HG02588 (cell line): ENCODE data around the gene ANTXR1.
"Not testable (repeated sequence)": the region's sequence is repeated elsewhere in the genome, so short reads cannot be mapped to it uniquely, and the experiment has no call there.

Experiments used
- ATAC-seq: cut with Tn5 transposase; IDR thresholded peaks from one replicate; pipeline ENCODE4 v1.9.1; 2021; ENCODE audit warnings: mild to moderate bottlenecking, moderate library complexity; ENCODE audit not compliant: unreplicated experiment

ANTXR1 gene

DNA sequence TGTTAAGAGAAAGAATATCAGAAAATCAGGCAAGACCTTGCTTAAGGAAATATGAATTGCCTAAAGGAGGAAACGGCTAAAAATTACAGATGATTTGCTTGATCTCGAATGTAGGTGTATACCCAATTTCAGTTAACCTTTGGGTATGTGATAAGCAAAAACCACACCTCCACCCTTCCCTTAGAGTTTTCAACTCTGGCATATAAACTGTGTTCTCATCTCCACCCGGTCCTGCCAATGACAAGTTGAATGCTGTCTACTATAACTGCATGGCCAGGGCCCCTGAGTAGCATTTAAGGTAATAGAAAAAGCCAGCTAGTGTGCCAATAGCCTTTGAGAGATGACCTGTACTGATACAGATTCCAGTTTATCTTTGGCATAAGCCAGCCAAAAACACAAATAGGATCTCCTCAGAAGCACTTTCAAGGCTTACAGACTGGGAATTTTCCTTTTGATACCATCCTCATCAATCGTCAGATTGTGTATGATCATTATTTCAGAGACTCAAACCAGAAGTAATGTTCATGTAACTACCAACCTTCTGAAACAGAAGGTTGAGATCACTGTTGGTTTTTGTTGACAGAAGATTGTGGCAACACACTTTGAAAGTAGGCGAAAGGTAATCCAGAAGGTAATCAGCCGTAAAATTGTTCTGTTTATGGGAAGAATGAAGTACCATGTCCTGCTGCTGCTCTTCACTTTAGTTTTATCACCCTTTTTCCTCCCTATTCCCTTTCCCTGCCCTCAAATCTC lies 211.0 kb downstream of the ANTXR1 start:
- ATAC-seq = no peak

DNA sequence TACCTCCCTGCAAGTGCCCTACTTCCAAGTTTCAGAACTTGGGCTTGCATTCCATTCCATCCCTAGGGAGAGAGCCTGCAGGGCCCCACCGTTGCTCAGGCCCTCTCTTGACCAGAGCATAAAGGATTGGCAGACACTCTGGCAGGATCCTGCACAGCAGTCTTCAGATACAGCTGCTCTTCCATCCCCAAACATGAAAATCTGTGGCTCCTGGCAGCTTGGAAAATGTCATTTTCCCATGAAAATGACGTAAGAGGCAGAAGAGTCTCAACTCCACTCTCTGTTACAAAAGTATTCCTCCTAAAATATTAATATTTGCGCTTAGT lies 211.5 kb downstream of the ANTXR1 start:
- ATAC-seq = no peak

DNA sequence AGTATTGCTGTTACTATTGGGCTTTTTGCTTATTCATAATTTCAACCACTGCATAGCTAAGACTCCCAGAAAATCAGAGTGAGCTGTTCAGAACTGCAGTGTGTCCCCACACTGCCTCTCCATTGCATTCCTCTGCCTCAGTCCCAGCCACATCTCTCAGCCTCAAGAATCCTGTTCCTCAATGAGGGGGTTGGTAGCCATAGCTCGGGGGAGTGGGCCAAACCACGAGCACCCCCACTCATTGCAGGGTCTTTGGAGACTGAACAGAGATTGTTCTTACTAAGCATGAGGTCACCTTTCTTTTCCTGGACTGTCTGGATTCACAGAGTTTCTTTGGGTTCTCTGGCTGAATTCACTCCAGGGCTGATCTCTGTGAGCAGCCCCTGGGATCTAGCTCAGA lies 213.0 kb downstream of the ANTXR1 start:
- ATAC-seq = no peak

DNA sequence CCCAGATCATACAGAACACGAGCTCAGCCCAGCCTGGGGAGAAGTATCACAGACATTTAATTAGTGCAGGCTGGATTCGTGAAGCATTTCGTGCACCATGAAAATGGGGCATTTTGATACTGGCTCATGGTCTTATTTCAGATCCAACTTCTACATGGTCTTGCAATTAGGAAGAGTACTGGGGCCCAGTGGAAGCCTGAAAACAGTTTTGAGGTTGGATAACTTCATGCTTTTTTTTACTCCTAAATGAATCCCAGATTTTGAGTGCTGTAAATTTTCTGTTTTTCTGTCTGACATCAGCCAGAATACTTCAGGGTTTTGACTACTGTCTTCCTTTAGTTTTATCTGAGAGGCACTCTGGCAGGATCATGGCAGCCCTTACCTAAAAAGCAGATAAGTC lies 213.9 kb downstream of the ANTXR1 start:
- ATAC-seq = no peak

DNA sequence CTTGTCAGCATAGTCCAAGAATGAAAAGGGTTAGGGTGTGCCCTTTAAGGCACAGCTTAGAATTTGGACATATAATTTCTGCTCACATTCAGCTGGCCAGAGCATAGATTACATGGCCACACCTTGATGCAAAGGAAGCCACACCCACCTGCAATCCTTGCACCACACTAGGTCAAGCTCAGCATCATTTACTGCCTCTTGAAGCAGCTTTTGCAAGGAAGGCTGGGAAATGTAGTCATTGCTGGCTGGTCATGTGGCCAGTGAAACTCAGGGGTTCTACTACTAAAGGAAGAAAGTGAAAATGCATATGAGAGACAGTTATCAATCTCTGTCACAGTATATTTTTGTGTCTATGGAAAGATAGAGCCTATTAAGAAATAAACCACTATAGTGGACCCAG lies 214.7 kb downstream of the ANTXR1 start:
- ATAC-seq = no peak

DNA sequence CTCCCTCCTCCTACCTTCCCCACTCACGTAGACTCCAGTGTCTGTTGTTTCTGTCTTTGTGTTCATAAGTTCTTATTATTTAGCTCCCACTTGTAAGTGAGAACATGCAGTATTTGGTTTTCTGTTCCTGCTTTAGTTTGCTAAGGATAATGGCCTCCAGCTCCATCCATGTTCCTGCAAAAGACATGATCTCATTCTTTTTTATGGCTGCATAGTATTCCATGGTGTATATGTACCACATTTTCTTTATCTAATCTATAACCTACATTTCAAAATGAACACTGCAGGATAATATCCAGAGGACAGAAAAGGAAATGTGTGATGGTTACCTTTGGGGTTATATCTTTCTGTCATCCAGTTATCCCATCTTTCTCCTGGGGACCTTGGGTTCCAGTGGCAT lies 218.0 kb downstream of the ANTXR1 start:
- ATAC-seq = not testable (repeated sequence)

DNA sequence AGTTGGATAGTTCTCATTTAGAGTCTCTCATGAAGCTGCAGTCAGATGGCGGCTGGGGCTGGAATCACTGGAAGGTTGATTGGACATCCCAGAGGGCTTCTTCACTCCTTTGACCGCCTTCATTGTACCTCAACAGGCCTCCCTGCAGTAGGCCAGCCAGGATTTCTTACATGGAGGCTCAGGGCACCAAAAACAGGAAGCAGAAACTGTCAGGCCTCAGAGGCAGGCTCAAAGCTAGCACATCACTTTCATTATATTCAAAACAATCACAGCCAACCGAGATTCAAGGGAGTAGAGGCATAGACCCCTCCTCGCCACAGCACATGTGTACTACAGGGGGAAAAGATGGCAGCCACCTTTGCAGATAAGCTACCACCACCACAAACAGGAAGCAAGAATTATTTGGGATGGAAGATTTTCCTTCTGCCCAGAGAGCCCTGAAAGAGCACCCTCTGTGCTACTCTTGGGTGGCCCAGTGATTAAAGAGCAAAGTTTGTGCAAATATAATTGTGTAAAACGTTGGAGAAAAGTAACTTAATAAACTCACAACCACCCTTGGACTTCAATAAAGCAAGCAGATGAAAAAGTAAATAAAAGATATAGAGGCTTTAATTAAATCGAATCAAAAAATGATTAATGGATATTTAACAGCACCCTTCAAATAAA lies 218.8 kb downstream of the ANTXR1 start:
- no peak for ATAC-seq

DNA sequence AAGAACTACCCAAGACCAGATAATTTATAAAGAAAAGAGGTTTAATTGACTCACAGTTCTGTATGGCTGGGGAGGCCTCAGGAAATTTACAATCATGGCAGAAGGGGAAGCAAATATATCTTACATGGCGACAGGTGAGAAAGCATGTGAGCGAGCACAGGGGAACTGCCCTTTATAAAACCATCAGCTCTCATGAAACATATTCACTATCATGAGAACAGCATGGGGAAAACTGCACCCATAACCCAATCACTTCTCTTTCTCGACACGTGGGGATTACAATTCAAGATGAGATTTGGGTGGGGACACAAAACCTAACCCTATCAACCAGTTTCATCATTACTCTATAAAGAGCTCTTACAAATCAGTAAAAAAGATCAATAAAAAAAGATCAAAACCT lies 222.9 kb downstream of the ANTXR1 start:
- ATAC-seq = not testable (repeated sequence)

DNA sequence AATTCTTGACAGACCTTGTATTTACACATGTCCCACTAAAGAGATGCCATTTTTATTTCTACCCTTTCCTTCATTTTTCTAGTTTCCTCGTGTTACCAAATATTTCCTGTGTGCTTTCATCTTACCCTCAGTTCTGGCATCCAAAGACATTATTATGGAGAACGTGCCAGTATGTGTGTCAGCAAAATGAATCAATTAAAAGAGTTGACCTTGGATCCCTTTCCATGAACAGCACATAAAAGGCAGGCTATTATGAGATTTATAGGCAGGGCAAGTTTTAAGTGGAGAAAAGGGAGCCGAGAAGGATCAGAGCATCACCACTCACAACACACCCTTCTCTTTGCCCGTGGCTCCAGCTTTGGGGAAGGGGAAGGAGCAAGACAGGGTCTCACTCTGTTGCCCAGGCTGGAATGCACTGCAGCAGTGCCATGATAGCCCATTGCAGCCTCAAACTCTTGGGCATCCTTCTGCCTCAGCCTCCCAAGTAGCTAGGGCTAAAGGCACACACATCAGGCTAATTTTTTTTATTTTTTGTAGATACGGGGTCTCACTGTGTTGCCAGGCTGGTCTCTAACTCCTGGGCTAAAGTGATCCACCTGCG lies 224.2 kb downstream of the ANTXR1 start:
- ATAC-seq = no peak

DNA sequence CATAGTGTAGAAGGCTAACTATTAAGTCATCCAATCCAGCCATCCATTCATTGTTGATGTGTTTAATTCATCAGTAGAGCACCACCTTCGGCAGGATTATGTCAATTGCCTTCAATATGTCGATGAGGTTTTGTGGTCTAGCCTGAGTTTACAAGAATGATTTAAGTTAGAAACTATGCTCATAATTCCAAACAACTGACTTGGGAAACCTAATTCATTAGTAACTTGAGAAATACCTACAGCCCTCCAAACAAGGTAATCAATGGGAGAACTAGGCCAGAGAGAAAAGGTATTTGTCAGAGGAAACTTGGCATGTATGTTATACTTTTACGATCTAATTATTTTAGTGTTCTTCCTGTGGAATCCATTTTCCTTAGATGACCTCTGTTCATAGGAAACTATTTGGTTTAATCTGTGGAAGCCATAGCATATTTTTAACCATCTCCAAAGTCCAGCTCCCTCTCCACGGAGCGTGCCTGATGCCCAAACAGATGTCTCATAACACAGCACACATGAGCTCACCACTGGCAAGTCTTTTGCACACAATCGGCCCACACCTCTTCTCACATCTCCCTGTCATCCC lies 225.6 kb downstream of the ANTXR1 start:
- no peak for ATAC-seq

DNA sequence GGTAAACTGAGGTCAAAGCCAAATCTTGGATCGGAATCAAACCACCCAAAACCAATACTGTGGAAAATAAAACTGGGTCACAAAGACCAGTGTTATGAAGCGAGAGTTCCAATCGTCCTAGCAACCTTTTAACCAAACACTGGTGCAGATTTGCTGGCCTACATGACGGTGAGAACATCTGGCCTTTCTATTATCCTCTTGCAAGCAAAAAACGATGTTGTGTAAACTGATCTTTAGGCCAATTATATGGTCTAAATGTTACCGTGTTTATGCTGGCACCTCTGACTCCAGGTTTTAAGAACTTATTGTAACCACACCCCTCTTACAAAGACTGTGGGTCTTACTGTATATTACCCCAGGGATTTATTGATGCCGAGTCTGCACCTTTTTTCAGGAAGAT lies 228.1 kb downstream of the ANTXR1 start:
- ATAC-seq = no peak

DNA sequence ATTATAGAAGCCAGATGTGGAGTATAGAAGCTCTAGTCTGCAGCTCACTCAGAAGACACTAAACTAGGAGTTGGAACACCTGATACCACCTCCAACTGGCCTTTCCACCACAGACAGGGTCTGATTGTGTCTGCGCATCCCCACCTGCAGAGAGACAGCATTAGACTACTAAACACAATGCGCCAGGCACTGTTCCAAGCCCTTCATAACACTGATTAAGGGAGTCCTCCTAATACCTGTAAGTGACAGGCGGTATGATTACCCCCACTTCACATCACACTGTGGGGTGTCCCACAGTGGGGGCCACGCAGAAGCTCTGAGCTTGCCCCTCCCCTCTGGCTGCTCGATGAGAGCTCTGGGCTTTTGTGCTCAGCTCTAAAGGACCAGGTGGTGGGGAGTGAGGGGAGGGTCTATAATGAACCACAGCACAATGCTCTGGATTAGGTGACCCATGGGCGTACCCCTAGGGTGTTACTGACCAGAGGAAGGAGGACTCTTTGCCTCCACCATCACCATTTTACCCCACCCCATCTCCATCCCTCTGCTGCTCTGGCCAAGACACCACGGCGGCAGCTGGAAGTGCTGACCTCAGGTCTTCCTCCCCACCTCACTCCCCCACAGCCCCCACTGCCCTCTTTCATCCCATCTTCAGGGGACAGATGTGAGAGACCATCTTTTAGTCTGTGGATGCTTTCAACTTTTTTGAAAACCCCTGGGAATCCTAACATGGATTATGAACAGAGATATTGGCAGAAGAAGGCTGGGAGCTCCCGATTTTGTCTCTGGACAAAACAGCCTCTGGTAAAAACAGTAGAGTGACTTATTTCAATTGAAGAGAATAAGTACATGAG lies 228.9 kb downstream of the ANTXR1 start:
- no peak for ATAC-seq

DNA sequence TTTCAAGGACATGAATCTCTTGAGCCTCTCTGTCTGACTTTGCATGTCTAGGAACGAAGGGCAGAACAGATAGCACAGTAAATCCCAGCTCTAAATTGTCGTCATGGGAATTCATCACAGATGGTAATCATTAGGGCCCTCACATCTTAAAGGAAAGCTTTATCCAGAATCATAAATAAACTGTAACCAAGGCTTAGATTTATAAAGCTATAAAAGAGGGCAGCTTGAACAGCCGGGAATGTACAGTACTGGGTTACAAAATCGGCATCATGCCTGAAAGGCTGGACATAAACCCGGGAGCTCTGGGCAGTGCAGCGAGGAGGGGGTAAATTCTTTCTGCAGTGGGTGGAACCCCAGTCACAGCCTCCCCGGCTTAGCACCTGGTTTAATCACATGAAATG lies 229.7 kb downstream of the ANTXR1 start:
- no peak for ATAC-seq

DNA sequence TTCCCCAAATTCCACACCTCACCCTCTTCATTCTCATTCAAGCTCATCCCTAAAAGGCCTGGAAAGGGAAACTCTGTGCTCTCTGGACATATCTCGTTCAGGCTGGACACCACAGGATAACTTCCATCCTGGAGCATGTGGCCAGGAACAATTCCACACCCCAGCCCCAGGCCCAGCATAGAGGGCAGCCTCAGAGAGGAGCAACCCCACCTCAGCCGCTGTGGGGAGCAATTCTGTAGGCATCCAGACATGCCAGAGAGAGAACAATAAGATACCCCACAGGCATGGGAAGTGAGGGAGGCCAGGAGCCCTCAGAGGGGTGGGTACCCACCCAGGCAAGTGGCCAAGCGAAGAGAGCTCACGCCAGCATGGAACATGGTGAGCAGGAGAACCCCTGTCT lies 230.7 kb downstream of the ANTXR1 start:
- no peak for ATAC-seq

DNA sequence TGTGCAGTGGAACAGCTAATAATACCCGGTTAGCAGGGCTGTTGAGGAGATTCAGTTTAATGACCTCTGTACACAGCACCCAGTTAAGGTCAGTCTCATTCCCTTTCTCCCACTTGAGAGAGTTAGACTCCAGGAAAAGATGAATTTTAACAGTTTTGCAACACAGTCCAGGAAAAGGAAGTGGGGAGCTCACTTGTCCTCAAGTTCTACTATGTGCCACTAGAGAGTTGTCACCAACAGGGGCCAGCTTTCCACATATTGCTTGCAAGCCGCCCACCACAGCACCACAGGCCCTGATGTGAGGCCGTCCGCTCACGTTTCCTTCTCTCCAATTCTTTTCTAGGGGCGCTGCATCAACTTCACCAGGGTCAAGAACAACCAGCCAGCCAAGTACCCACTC lies 231.9 kb downstream of the ANTXR1 start:
- ATAC-seq = no peak

DNA sequence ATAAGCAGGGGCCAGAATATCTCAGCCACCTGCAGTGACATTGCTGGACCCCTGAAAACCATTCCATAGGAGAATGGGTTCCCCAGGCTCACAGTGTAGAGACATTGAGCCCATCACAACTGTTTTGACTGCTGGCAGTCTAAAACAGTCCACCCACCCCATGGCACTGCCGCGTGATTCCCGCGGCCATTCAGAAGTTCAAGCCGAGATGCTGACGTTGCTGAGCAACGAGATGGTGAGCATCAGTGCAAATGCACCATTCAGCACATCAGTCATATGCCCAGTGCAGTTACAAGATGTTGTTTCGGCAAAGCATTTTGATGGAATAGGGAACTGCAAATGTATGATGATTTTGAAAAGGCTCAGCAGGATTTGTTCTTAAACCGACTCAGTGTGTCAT lies 234.6 kb downstream of the ANTXR1 start:
- no peak for ATAC-seq

DNA sequence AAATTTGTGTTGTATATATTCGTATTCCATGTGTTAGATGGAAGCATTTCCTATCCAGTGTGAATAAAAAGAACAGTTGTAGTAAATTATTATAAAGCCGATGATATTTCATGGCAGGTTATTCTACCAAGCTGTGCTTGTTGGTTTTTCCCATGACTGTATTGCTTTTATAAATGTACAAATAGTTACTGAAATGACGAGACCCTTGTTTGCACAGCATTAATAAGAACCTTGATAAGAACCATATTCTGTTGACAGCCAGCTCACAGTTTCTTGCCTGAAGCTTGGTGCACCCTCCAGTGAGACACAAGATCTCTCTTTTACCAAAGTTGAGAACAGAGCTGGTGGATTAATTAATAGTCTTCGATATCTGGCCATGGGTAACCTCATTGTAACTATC lies 235.3 kb downstream of the ANTXR1 start:
- ATAC-seq = no peak

DNA sequence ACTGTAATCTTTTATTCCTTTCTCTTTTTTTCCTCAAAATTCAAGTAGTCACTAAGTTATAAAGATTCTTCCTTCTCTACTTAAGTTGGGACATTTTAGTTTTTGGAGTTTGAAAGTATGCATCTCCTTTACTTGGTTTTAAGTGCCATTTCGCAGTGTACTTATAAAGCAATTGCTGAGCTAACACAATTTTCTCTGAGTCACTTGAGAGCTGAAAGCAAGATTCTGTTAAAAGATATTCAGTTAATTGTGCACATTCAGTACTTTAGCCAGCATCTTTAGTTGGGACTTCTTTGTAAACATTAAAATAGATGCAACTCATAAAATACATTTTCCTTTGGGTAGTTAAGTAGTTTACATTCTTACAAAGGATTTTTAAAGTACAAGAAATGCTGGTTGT lies 238.0 kb downstream of the ANTXR1 start:
- ATAC-seq = no peak

DNA sequence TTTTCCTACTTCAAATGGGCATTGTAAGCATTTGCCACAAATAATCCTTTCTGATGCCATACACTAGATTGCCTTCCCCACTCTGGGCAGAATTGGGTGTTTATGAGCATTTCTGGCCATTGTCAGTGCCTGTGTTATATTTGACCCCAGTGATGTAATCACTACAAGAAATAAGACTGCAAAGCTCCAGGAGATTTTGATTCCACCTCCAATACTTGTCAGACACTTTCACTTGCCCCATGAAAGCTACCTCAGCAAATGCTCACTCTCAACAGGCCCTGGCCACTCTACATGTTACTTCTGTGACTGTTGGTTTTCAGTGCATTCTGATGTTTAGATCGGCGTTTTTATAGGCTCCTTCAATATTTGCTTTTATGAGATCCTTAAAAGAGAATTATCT lies 239.0 kb downstream of the ANTXR1 start:
- ATAC-seq = no peak

DNA sequence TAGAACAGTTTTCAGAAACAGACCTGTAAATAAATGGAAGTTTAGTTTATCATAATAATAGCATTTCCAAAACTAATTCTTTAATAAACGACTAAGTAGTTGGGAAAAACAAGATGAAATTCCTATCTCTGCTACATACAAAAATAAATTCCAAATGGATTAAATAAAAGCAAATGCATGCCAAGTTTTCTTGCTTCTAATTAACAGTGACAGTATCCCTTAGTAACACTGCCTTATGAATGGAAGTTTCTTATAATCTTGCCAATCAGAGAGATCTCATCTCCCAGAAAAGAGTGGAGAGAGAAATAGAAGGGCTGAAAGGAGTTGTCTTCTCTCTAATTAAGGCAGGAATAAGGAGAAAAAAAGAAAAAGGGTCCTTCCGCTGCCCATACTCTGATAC lies 240.1 kb downstream of the ANTXR1 start:
- ATAC-seq = no peak

DNA sequence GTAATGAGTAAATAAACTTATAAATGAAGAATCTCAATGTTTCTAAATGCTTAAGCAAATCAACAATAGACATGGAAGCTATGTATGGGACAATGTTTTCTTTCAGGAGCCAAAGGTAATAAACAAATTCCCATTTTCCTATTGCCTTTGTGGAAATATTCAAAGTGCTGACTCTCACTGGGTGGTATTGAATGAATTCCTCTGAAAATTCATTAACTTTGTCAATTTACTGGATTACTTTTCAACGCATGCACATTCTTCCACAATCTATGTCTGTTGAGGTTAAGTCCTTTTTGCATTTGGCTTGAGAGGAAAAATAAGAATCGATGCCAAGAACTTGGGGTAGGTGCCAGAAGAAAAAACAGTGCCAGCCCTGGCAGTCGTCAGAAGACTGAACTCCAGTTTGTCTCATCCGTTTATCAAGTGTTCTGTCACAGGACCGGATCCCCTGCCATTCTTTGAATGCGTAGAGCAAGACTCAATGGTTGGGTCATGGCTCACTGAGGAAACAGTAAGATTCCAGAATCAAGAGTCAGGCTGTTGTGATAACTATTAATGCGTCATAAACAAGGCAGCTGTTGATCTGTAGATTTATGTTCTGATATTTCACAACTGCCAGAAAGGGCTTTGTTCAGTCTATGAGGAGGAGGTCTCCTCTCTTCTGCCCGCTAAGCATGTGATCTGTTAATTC lies 240.8 kb downstream of the ANTXR1 start:
- ATAC-seq = no peak
